DMS53 (cell line): ENCODE results near the gene TRAK1.
A peak's percentile ranks its signal among the peaks of the same experiment; 100 is the strongest.

ENCODE experiments used
- DNase-seq: peaks from one replicate; lab custom pipeline; 2025; lab: John Stamatoyannopoulos, UW

Gene TRAK1

GRCh38 chr3:42177801-42178150 lies 86.6 kb downstream of the TRAK1 start:
- no peak for DNase-seq

GRCh38 chr3:42179110-42179725 lies 88.1 kb downstream of the TRAK1 start:
- DNase-seq: peak; percentile 49

GRCh38 chr3:42180901-42181300 lies 89.7 kb downstream of the TRAK1 start:
- DNase-seq: no peak

- no peak for DNase-seq
Observed at GRCh38 chr3:42182555-42182954, 91.4 kb downstream of the TRAK1 start.

- DNase-seq: peak; percentile 16
Observed at GRCh38 chr3:42183991-42184632, 93.0 kb downstream of the TRAK1 start.

GRCh38 chr3:42184651-42185443 lies 93.7 kb downstream of the TRAK1 start:
- peak; percentile 50 for DNase-seq

GRCh38 chr3:42187936-42188335 lies 96.8 kb downstream of the TRAK1 start:
- no peak for DNase-seq

GRCh38 chr3:42188376-42188775 lies 97.2 kb downstream of the TRAK1 start:
- no peak for DNase-seq

GRCh38 chr3:42189001-42189460 lies 97.9 kb downstream of the TRAK1 start:
- DNase-seq: no peak

GRCh38 chr3:42189736-42190135 lies 98.6 kb downstream of the TRAK1 start:
- no peak for DNase-seq

GRCh38 chr3:42190701-42191442 lies 99.7 kb downstream of the TRAK1 start:
- DNase-seq: peak; percentile 61

GRCh38 chr3:42191443-42191747 lies 100.2 kb downstream of the TRAK1 start:
- DNase-seq: no peak

- DNase-seq: no peak
Observed at GRCh38 chr3:42192334-42193200, 101.4 kb downstream of the TRAK1 start.

GRCh38 chr3:42194943-42195510 lies 103.9 kb downstream of the TRAK1 start:
- no peak for DNase-seq

GRCh38 chr3:42195879-42196330 lies 104.7 kb downstream of the TRAK1 start:
- DNase-seq: no peak

- no peak for DNase-seq
Observed at GRCh38 chr3:42198709-42199108, 107.6 kb downstream of the TRAK1 start.

- DNase-seq: no peak
Observed at GRCh38 chr3:42202217-42202865, 111.2 kb downstream of the TRAK1 start.

GRCh38 chr3:42204867-42205599 lies 113.9 kb downstream of the TRAK1 start:
- no peak for DNase-seq

- DNase-seq: no peak
Observed at GRCh38 chr3:42205800-42206514, 114.8 kb downstream of the TRAK1 start.
